ENCODE data around the gene IL27RA. TPM values are rescaled to one million over a fixed set of nuclear protein-coding genes. Genes with fewer than 3 reads are reported as not detected.

The IL27RA gene
- total and polyA plus RNA-seq, 2 donors from 2014 or later, result 3.1 to 14.1 TPM

DNA sequence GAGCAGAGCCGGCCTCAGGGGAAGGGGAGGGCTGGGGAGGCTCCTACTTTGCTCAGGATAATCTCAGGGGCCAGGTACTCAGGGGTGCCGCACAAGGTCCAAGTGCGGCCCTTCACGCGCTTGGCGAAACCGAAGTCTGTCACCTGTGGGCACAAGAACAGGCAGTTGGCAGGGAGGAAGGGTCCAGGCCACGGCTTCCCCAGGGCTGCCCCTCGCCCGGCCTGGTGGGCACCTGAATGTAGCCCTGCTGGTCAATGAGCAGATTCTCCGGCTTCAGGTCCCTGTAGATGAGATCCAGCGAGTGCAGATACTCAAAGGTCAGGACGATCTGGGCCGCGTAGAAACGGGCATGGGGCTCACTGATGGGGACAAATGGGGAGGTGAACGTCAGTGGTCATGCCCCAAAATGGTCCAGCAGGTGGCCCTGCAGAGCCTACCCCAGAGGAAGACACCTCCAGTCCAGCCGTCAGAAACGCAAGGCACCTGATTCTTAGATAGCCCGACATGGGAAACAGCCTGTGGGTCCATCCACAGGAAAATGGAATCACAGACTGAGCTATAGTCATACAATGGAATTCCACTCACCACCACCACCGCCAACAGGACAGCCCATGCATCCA, 66.1 kb downstream of the IL27RA start:
- peaks cover 0 to 24% (median 7%) of the 10 kb centered on the region in 3 donors for H3K36me3 ChIP-seq (ENCODE audit: control insufficient read depth in 2 of 3, insufficient read depth in 3 of 3, low read length in 3 of 3)
- no peaks in the 10 kb centered on the region for H3K4me1 ChIP-seq (ENCODE audit: control insufficient read depth in 2 of 3, insufficient read depth in 2 of 3, low read depth in 1 of 3, low read length in 3 of 3)
- H3K4me3 ChIP-seq (ENCODE audit: low read length in 3 of 3), result no peak overlapping the region
- DNase-seq, result no peak
- H3K9ac ChIP-seq (ENCODE audit: low read length in 3 of 3), result no peak overlapping the region
- intact Hi-C loops (cut with DNase I), result no loop called here
- H3K9me3 ChIP-seq (ENCODE audit: control insufficient read depth in 2 of 3, insufficient read depth in 1 of 3, low read length in 3 of 3), result peaks cover 0 to 8% (median 4%) of the 10 kb centered on the region in 3 donors
- TF ChIP-seq, protein P1, sequence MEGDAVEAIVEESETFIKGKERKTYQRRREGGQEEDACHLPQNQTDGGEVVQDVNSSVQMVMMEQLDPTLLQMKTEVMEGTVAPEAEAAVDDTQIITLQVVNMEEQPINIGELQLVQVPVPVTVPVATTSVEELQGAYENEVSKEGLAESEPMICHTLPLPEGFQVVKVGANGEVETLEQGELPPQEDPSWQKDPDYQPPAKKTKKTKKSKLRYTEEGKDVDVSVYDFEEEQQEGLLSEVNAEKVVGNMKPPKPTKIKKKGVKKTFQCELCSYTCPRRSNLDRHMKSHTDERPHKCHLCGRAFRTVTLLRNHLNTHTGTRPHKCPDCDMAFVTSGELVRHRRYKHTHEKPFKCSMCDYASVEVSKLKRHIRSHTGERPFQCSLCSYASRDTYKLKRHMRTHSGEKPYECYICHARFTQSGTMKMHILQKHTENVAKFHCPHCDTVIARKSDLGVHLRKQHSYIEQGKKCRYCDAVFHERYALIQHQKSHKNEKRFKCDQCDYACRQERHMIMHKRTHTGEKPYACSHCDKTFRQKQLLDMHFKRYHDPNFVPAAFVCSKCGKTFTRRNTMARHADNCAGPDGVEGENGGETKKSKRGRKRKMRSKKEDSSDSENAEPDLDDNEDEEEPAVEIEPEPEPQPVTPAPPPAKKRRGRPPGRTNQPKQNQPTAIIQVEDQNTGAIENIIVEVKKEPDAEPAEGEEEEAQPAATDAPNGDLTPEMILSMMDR (IDR thresholded peaks at IDR 0.05; ENCODE audit: borderline replicate concordance, extremely low read depth, insufficient read depth), result no peak
- no peaks in the 10 kb centered on the region for H3K27me3 ChIP-seq (ENCODE audit: control insufficient read depth, insufficient read depth, low read length)
- H3K27ac ChIP-seq (ENCODE audit: low read depth in 2 of 2, low read length in 2 of 2), result no peak overlapping the region
- FAIRE-seq, result no peak

DNA sequence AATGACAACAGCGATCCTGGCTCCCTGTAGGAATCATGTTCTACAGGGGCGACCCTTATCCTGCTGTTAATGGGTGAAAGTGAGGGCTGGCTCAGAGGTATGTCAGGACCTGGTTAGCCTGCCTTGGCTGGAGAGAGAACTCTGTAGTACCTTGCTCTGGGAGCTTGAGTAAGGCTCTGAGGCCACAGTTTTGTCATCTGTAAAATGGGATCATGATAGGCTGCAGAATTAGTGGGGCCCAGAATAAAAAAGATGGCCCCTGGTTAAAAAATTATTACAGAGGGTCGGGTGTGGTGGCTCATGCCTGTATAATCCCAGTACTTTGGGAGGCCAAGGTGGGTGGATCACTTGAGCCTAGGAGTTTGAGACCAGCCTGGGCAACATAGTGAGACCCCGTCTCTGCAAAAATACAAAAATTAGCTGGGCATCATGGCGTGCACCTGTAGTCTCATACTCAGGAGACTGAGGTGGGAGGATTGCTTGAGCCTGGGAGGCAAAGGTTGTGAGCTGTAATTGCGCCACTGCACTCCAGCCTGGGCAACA, 69.5 kb downstream of the IL27RA start:
- TF ChIP-seq, protein P1 (IDR thresholded peaks at IDR 0.05; ENCODE audit: borderline replicate concordance, extremely low read depth, insufficient read depth), result no peak
- Histone ChIP-seq H3K4me1 (ENCODE audit: control insufficient read depth in 2 of 3, insufficient read depth in 2 of 3, low read depth in 1 of 3, low read length in 3 of 3) (no peaks in the 10 kb centered on the region), H3K27me3 (ENCODE audit: control insufficient read depth, insufficient read depth, low read length) (no peaks in the 10 kb centered on the region), H3K9me3 (ENCODE audit: control insufficient read depth in 2 of 3, insufficient read depth in 1 of 3, low read length in 3 of 3) (no peaks in the 10 kb centered on the region), H3K9ac (ENCODE audit: low read length in 3 of 3) (no peak overlapping the region), H3K27ac (ENCODE audit: low read depth in 2 of 2, low read length in 2 of 2) (no peak overlapping the region), H3K4me3 (ENCODE audit: low read length in 3 of 3) (no peak overlapping the region), H3K36me3 (ENCODE audit: control insufficient read depth in 2 of 3, insufficient read depth in 3 of 3, low read length in 3 of 3) (peaks cover 0 to 45% (median 14%) of the 10 kb centered on the region in 3 donors)
- FAIRE-seq (no peak), DNase-seq (no peak)
- intact Hi-C loops (cut with DNase I), result no loop called here

DNA sequence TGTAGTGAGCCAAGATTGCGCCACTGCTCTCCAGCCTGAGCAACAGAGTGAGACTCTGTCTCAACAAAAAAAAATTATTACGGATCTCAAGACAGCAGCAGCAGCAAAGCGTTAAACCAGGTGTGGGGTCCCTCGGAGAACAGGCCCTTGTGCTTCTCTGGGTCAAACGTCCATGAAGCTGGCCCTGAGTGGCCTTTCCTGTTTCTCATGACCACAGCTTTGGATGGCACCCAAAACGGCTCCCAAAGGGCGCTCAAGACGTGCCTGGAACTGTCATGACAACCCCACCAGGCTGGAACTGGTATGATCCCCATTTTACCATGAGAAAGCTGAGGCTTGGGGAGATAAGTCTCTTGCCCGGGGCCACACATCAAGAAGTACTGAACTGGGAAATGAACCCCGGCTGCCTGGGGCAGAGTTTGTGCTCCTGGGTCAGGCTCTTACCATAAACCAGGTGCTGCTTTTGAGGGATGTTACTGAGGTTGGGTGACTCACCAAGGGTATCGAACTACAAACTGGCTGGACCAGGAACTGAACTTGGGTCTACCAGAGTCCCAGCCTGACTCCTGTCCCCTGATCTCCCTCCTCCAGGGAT, 70.6 kb downstream of the IL27RA start:
- FAIRE-seq, result no peak
- intact Hi-C loops (cut with DNase I), result no loop called here
- H3K36me3 ChIP-seq (ENCODE audit: control insufficient read depth in 2 of 3, insufficient read depth in 3 of 3, low read length in 3 of 3), result peaks cover 0 to 38% (median 14%) of the 10 kb centered on the region in 3 donors
- H3K9me3 ChIP-seq (ENCODE audit: control insufficient read depth in 2 of 3, insufficient read depth in 1 of 3, low read length in 3 of 3), result no peaks in the 10 kb centered on the region
- no peak overlapping the region for H3K4me3 ChIP-seq (ENCODE audit: low read length in 3 of 3)
- no peak overlapping the region for H3K27ac ChIP-seq (ENCODE audit: low read depth in 2 of 2, low read length in 2 of 2)
- no peaks in the 10 kb centered on the region for H3K27me3 ChIP-seq (ENCODE audit: control insufficient read depth, insufficient read depth, low read length)
- no peak for DNase-seq
- no peak overlapping the region for H3K9ac ChIP-seq (ENCODE audit: low read length in 3 of 3)
- H3K4me1 ChIP-seq (ENCODE audit: control insufficient read depth in 2 of 3, insufficient read depth in 2 of 3, low read depth in 1 of 3, low read length in 3 of 3), result no peaks in the 10 kb centered on the region
- TF ChIP-seq, protein P1 (IDR thresholded peaks at IDR 0.05; ENCODE audit: borderline replicate concordance, extremely low read depth, insufficient read depth), result no peak

Data from kidney (tissue), 14 donors.